GM23338 (cell line): Measurements from ENCODE around the gene GPR171. TPM values are rescaled to one million over a fixed set of nuclear protein-coding genes. Genes with fewer than 3 reads are reported as not detected.

Experiments used
- ATAC-seq: fragments of 200-7000 bp; cut with Tn5 transposase; 3 replicates; pipeline ENCODE4 v1.9.1; 2020
- DNase-seq: peaks from one replicate; pipeline ENCODE4 v3.0.0-alpha.2; 2015; ENCODE audit warnings: low spot score
- H2AFZ ChIP-seq: fragments of 200-600 bp; sonication (generic); 2 replicates; pipeline ENCODE4 v1.8.0; 2016; ENCODE audit warnings: antibody characterized with exemption, mild to moderate bottlenecking, moderate library complexity
- H3F3A ChIP-seq: fragments of 200-600 bp; sonication (generic); replicated peaks from 2 replicates; pipeline ENCODE4 v1.8.0; 2017; ENCODE audit warnings: antibody characterized with exemption, mixed run types, low read depth
- H3K27ac ChIP-seq: fragments of 200-600 bp; sonication (generic); 2 replicates; pipeline ENCODE4 v1.6.1; 2016; ENCODE audit warnings: low read depth
- H3K27me3 ChIP-seq: fragments of 200-600 bp; sonication (generic); 2 replicates; pipeline ENCODE4 v1.8.0; 2016; ENCODE audit warnings: mild to moderate bottlenecking, mixed run types, moderate library complexity; ENCODE audit not compliant: insufficient read depth
- H3K36me3 ChIP-seq: fragments of 200-600 bp; sonication (generic); 2 replicates; pipeline ENCODE4 v1.8.0; 2016; ENCODE audit warnings: mild to moderate bottlenecking; ENCODE audit not compliant: insufficient read depth
- H3K4me1 ChIP-seq: fragments of 200-600 bp; sonication (generic); 2 replicates; pipeline ENCODE4 v1.8.0; 2016; ENCODE audit warnings: mild to moderate bottlenecking, moderate library complexity; ENCODE audit not compliant: insufficient read depth
- H3K4me2 ChIP-seq: fragments of 200-600 bp; sonication (generic); 2 replicates; pipeline ENCODE4 v1.7.1; 2017; ENCODE audit warnings: mixed run types
- H3K4me3 ChIP-seq: fragments of 200-600 bp; sonication (generic); 2 replicates; pipeline ENCODE4 v1.6.1; 2016; ENCODE audit warnings: mixed run types
- H3K79me2 ChIP-seq: fragments of 200-600 bp; sonication (generic); replicated peaks from 2 replicates; pipeline ENCODE4 v1.8.0; 2017; ENCODE audit warnings: mild to moderate bottlenecking; ENCODE audit not compliant: insufficient read depth
- H3K9me2 ChIP-seq: fragments of 200-600 bp; sonication (generic); 2 replicates; pipeline ENCODE4 v1.8.0; 2017; ENCODE audit not compliant: insufficient read depth
- H4K20me1 ChIP-seq: fragments of 200-600 bp; sonication (generic); replicated peaks from 2 replicates; pipeline ENCODE4 v1.8.0; 2017; ENCODE audit warnings: mild to moderate bottlenecking; ENCODE audit not compliant: insufficient read depth
- H3K27ac Mint-ChIP-seq: 2 replicates; pipeline ENCODE4 v1.8.0; 2020; ENCODE audit warnings: inconsistent platforms, mild to moderate bottlenecking, moderate library complexity, mixed read lengths
- H3K27me3 Mint-ChIP-seq: 3 replicates; pipeline ENCODE4 v1.8.0; 2022; ENCODE audit warnings: low read depth, mild to moderate bottlenecking, moderate library complexity, mixed read lengths, inconsistent platforms; ENCODE audit not compliant: insufficient read depth, poor library complexity
- H3K36me3 Mint-ChIP-seq: 3 replicates; pipeline ENCODE4 v1.8.0; 2021; ENCODE audit warnings: low read depth, mild to moderate bottlenecking, inconsistent platforms, moderate library complexity, mixed read lengths
- H3K4me1 Mint-ChIP-seq: 3 replicates; pipeline ENCODE4 v1.8.0; 2020; ENCODE audit warnings: mild to moderate bottlenecking, inconsistent platforms, mixed read lengths
- H3K4me3 Mint-ChIP-seq: 3 replicates; pipeline ENCODE4 v1.8.0; 2021; ENCODE audit warnings: moderate library complexity, mild to moderate bottlenecking, inconsistent platforms, mixed read lengths
- H3K9me3 Mint-ChIP-seq: 3 replicates; pipeline ENCODE4 v1.8.0; 2020; ENCODE audit warnings: moderate library complexity, mild to moderate bottlenecking, inconsistent platforms, mixed read lengths
- CREB1 ChIP-seq: fragments of 250-450 bp; sonication (Bioruptor Pico); IDR thresholded peaks from 2 replicates; pipeline ENCODE4 v1.5.0; 2020; ENCODE audit warnings: low read depth, mild to moderate bottlenecking, moderate library complexity
- EZH2 ChIP-seq: fragments of 200-600 bp; sonication (generic); IDR thresholded peaks from one replicate; pipeline ENCODE4 v1.8.0; 2017; ENCODE audit warnings: antibody characterized with exemption, mild to moderate bottlenecking, low read depth; ENCODE audit not compliant: unreplicated experiment
- EZH2phosphoT487 ChIP-seq: fragments of 200-600 bp; sonication (generic); IDR thresholded peaks from one replicate; pipeline ENCODE4 v1.8.1; 2018; ENCODE audit warnings: antibody characterized with exemption; ENCODE audit not compliant: unreplicated experiment
- JUNB ChIP-seq: IDR thresholded peaks from one replicate; pipeline ENCODE4 v1.6.1; 2016; ENCODE audit warnings: antibody characterized with exemption; ENCODE audit not compliant: unreplicated experiment
- NANOG ChIP-seq: IDR thresholded peaks from 2 replicates; pipeline ENCODE4 v1.6.1; 2016; ENCODE audit warnings: antibody characterized with exemption, borderline replicate concordance
- POLR2AphosphoS5 ChIP-seq: IDR thresholded peaks from 2 replicates; pipeline ENCODE4 v1.6.1; 2016; ENCODE audit warnings: antibody characterized with exemption, low read depth
- STAT1 ChIP-seq: IDR thresholded peaks from one replicate; pipeline ENCODE4 v1.6.1; 2016; ENCODE audit warnings: antibody characterized with exemption; ENCODE audit not compliant: unreplicated experiment
- ZNF114 ChIP-seq: fragments of 250-450 bp; sonication (Bioruptor Pico); IDR thresholded peaks from 2 replicates; pipeline ENCODE4 v1.5.0; 2020; ENCODE audit warnings: mild to moderate bottlenecking, moderate library complexity
- ZNF331 ChIP-seq: fragments of 250-450 bp; sonication (Bioruptor Pico); IDR thresholded peaks from 2 replicates; pipeline ENCODE4 v1.5.0; 2020; ENCODE audit warnings: low read depth, mild to moderate bottlenecking, moderate library complexity
- polyA plus RNA-seq: library from polyadenylated mRNA; unstranded; fragments of >200 nt; fragmentation: Nextera tagmentation; extraction: Ambion mirVana; gene quantifications from 2 replicates; pipeline ENCODE4 v1.2.1, GENCODE V29; 2016
- total RNA-seq: library from RNA; depleted of rRNA; stranded (reverse); fragments of >200 nt; shearing (Covaris generic); gene quantifications from 2 replicates; pipeline ENCODE4 v1.2.3, GENCODE V29; 2014
- TF ChIP-seq, protein P1 (sequence below), 2 experiments: fragments of 200-600 bp in 1 of 2; sonication (generic) in 1 of 2; conservative IDR thresholded peaks; 2 replicates each; pipeline versions ENCODE4 v1.5.1 to v1.6.1; 2016 to 2017; ENCODE audit warnings: antibody characterized with exemption in 2 of 2, low read depth in 2 of 2, mild to moderate bottlenecking in 2 of 2, moderate library complexity in 1 of 2
- TF ChIP-seq, protein P2 (sequence below): fragments of 250-450 bp; sonication (Bioruptor Pico); IDR thresholded peaks from 2 replicates; pipeline ENCODE4 v1.5.0; 2020; ENCODE audit warnings: mild to moderate bottlenecking, moderate library complexity
- TF ChIP-seq, protein P3 (sequence below): IDR thresholded peaks from 2 replicates; pipeline ENCODE4 v1.6.1; 2016; ENCODE audit warnings: antibody characterized with exemption
- TF ChIP-seq, protein P4 (sequence below): IDR thresholded peaks from one replicate; pipeline ENCODE4 v1.6.1; 2018; ENCODE audit warnings: antibody characterized with exemption; ENCODE audit not compliant: unreplicated experiment

GPR171 gene
- total and polyA plus RNA-seq, 2 experiments from 2014 or later = 3.4 TPM; not detected in 1

DNA sequence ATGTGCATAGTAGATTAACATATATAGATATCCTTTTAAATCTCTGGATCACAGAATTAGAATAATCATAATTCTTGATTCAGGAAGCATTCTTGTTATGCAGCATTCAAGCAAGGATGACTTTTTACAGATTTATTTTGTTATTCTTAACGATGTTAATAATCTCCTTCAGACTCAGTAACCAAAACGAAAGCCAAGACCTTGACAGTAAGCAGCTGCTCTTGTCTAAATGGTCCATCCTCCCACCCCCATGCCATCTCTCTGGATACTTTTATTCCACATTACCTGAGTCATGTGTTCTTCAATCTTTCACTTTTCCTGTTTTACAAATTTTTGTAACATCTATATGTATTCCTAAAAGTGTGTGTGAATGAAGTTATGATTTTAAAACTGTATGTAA is 33.3 kb upstream of the GPR171 start:
- Mint-ChIP-seq H3K4me3 (no peak overlapping the region), H3K36me3 (peaks cover 16% of the 10 kb centered on the region), H3K27ac (no peak overlapping the region), H3K27me3 (no peaks in the 10 kb centered on the region), H3K9me3 (0 out of 3 replicates have a peak, but pooled peaks cover 2% of the 10 kb centered on the region), H3K4me1 (peaks cover 21% of the 10 kb centered on the region)
- Histone ChIP-seq H3K27ac (no peak overlapping the region), H2AFZ (no peak overlapping the region), H3K4me3 (no peak overlapping the region), H3F3A (no peaks in the 10 kb centered on the region), H3K27me3 (no peaks in the 10 kb centered on the region), H3K9me2 (no peaks in the 10 kb centered on the region; the same call in 1 of the 2 replicates), H3K4me2 (no peak overlapping the region), H3K36me3 (peaks cover 5% of the 10 kb centered on the region; the same call in 1 of the 2 replicates), H3K4me1 (peaks cover 19% of the 10 kb centered on the region), H4K20me1 (no peaks in the 10 kb centered on the region), H3K79me2 (no peaks in the 10 kb centered on the region; the same call in 1 of the 2 replicates)
- ATAC-seq = no peak
- no peak for DNase-seq
- TF ChIP-seq, protein P1, sequence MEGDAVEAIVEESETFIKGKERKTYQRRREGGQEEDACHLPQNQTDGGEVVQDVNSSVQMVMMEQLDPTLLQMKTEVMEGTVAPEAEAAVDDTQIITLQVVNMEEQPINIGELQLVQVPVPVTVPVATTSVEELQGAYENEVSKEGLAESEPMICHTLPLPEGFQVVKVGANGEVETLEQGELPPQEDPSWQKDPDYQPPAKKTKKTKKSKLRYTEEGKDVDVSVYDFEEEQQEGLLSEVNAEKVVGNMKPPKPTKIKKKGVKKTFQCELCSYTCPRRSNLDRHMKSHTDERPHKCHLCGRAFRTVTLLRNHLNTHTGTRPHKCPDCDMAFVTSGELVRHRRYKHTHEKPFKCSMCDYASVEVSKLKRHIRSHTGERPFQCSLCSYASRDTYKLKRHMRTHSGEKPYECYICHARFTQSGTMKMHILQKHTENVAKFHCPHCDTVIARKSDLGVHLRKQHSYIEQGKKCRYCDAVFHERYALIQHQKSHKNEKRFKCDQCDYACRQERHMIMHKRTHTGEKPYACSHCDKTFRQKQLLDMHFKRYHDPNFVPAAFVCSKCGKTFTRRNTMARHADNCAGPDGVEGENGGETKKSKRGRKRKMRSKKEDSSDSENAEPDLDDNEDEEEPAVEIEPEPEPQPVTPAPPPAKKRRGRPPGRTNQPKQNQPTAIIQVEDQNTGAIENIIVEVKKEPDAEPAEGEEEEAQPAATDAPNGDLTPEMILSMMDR (conservative IDR thresholded peaks at IDR 0.05; ENCODE audit: low read depth in 2 of 2) = no peak
- no peak for TF ChIP-seq STAT1
- no peak for TF ChIP-seq POLR2AphosphoS5
- TF ChIP-seq, protein P2, sequence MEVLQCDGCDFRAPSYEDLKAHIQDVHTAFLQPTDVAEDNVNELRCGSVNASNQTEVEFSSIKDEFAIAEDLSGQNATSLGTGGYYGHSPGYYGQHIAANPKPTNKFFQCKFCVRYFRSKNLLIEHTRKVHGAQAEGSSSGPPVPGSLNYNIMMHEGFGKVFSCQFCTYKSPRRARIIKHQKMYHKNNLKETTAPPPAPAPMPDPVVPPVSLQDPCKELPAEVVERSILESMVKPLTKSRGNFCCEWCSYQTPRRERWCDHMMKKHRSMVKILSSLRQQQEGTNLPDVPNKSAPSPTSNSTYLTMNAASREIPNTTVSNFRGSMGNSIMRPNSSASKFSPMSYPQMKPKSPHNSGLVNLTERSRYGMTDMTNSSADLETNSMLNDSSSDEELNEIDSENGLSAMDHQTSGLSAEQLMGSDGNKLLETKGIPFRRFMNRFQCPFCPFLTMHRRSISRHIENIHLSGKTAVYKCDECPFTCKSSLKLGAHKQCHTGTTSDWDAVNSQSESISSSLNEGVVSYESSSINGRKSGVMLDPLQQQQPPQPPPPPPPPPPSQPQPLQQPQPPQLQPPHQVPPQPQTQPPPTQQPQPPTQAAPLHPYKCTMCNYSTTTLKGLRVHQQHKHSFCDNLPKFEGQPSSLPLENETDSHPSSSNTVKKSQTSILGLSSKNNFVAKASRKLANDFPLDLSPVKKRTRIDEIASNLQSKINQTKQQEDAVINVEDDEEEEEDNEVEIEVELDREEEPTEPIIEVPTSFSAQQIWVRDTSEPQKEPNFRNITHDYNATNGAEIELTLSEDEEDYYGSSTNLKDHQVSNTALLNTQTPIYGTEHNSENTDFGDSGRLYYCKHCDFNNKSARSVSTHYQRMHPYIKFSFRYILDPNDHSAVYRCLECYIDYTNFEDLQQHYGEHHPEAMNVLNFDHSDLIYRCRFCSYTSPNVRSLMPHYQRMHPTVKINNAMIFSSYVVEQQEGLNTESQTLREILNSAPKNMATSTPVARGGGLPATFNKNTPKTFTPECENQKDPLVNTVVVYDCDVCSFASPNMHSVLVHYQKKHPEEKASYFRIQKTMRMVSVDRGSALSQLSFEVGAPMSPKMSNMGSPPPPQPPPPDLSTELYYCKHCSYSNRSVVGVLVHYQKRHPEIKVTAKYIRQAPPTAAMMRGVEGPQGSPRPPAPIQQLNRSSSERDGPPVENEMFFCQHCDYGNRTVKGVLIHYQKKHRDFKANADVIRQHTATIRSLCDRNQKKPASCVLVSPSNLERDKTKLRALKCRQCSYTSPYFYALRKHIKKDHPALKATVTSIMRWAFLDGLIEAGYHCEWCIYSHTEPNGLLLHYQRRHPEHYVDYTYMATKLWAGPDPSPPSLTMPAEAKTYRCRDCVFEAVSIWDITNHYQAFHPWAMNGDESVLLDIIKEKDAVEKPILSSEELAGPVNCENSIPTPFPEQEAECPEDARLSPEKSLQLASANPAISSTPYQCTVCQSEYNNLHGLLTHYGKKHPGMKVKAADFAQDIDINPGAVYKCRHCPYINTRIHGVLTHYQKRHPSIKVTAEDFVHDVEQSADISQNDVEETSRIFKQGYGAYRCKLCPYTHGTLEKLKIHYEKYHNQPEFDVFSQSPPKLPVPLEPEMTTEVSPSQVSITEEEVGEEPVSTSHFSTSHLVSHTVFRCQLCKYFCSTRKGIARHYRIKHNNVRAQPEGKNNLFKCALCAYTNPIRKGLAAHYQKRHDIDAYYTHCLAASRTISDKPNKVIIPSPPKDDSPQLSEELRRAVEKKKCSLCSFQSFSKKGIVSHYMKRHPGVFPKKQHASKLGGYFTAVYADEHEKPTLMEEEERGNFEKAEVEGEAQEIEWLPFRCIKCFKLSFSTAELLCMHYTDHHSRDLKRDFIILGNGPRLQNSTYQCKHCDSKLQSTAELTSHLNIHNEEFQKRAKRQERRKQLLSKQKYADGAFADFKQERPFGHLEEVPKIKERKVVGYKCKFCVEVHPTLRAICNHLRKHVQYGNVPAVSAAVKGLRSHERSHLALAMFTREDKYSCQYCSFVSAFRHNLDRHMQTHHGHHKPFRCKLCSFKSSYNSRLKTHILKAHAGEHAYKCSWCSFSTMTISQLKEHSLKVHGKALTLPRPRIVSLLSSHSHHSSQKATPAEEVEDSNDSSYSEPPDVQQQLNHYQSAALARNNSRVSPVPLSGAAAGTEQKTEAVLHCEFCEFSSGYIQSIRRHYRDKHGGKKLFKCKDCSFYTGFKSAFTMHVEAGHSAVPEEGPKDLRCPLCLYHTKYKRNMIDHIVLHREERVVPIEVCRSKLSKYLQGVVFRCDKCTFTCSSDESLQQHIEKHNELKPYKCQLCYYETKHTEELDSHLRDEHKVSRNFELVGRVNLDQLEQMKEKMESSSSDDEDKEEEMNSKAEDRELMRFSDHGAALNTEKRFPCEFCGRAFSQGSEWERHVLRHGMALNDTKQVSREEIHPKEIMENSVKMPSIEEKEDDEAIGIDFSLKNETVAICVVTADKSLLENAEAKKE (CRISPR knock-in tag) = no peak
- TF ChIP-seq ZNF114 (CRISPR knock-in tag) = no peak
- TF ChIP-seq EZH2phosphoT487 = no peak
- TF ChIP-seq, protein P3, sequence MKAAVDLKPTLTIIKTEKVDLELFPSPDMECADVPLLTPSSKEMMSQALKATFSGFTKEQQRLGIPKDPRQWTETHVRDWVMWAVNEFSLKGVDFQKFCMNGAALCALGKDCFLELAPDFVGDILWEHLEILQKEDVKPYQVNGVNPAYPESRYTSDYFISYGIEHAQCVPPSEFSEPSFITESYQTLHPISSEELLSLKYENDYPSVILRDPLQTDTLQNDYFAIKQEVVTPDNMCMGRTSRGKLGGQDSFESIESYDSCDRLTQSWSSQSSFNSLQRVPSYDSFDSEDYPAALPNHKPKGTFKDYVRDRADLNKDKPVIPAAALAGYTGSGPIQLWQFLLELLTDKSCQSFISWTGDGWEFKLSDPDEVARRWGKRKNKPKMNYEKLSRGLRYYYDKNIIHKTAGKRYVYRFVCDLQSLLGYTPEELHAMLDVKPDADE = no peak
- no peak for TF ChIP-seq ZNF331 (CRISPR knock-in tag)
- TF ChIP-seq CREB1 (CRISPR knock-in tag) = no peak
- TF ChIP-seq NANOG = no peak
- TF ChIP-seq EZH2 = no peak
- no peak for TF ChIP-seq JUNB
- TF ChIP-seq, protein P4, sequence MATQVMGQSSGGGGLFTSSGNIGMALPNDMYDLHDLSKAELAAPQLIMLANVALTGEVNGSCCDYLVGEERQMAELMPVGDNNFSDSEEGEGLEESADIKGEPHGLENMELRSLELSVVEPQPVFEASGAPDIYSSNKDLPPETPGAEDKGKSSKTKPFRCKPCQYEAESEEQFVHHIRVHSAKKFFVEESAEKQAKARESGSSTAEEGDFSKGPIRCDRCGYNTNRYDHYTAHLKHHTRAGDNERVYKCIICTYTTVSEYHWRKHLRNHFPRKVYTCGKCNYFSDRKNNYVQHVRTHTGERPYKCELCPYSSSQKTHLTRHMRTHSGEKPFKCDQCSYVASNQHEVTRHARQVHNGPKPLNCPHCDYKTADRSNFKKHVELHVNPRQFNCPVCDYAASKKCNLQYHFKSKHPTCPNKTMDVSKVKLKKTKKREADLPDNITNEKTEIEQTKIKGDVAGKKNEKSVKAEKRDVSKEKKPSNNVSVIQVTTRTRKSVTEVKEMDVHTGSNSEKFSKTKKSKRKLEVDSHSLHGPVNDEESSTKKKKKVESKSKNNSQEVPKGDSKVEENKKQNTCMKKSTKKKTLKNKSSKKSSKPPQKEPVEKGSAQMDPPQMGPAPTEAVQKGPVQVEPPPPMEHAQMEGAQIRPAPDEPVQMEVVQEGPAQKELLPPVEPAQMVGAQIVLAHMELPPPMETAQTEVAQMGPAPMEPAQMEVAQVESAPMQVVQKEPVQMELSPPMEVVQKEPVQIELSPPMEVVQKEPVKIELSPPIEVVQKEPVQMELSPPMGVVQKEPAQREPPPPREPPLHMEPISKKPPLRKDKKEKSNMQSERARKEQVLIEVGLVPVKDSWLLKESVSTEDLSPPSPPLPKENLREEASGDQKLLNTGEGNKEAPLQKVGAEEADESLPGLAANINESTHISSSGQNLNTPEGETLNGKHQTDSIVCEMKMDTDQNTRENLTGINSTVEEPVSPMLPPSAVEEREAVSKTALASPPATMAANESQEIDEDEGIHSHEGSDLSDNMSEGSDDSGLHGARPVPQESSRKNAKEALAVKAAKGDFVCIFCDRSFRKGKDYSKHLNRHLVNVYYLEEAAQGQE = no peak
